NCI-H1436 (cell line): Measurements from ENCODE around the gene GARIN1A.
"Not testable (repeated sequence)": the region's sequence is repeated elsewhere in the genome, so short reads cannot be mapped to it uniquely, and the experiment has no call there.

Experiments used
- DNase-seq: peaks from one replicate; lab custom pipeline; 2025; lab: John Stamatoyannopoulos, UW

Gene GARIN1A

GRCh38 chr7:128671992-128672391, at the start of gene GARIN1A:
TSS of gene GARIN1A (plus strand) at chr7:128672292. CDS start at chr7:128672398, 106 bp downstream.
- no peak for DNase-seq

- DNase-seq, result not testable (repeated sequence)
Measured at GRCh38 chr7:128627124-128627523, 45.0 kb upstream of the GARIN1A start.

GRCh38 chr7:128633915-128634314, 38.2 kb upstream of the GARIN1A start:
- DNase-seq, result not testable (repeated sequence)

- not testable (repeated sequence) for DNase-seq
Measured at GRCh38 chr7:128645206-128645605, 26.9 kb upstream of the GARIN1A start.

- not testable (repeated sequence) for DNase-seq
Measured at GRCh38 chr7:128645844-128646243, 26.2 kb upstream of the GARIN1A start.

- DNase-seq, result not testable (repeated sequence)
Measured at GRCh38 chr7:128646877-128647276, 25.2 kb upstream of the GARIN1A start.

GRCh38 chr7:128651096-128651495, 21.0 kb upstream of the GARIN1A start:
- DNase-seq, result not testable (repeated sequence)

GRCh38 chr7:128652606-128653005, 19.5 kb upstream of the GARIN1A start:
- DNase-seq, result not testable (repeated sequence)

GRCh38 chr7:128653197-128653596, 18.9 kb upstream of the GARIN1A start:
- not testable (repeated sequence) for DNase-seq

- not testable (repeated sequence) for DNase-seq
Measured at GRCh38 chr7:128654080-128654479, 18.0 kb upstream of the GARIN1A start.

- not testable (repeated sequence) for DNase-seq
Measured at GRCh38 chr7:128654501-128654900, 17.6 kb upstream of the GARIN1A start.

- not testable (repeated sequence) for DNase-seq
Measured at GRCh38 chr7:128658428-128658827, 13.7 kb upstream of the GARIN1A start.

- no peak for DNase-seq
Measured at GRCh38 chr7:128660596-128660995, 11.5 kb upstream of the GARIN1A start.

GRCh38 chr7:128661446-128661845, 10.6 kb upstream of the GARIN1A start:
- no peak for DNase-seq

GRCh38 chr7:128662091-128662490, 10.0 kb upstream of the GARIN1A start:
- no peak for DNase-seq

- not testable (repeated sequence) for DNase-seq
Measured at GRCh38 chr7:128663223-128663622, 8.9 kb upstream of the GARIN1A start.

- no peak for DNase-seq
Measured at GRCh38 chr7:128665057-128665456, 7.0 kb upstream of the GARIN1A start.

GRCh38 chr7:128666200-128666599, 5.9 kb upstream of the GARIN1A start:
- DNase-seq, result no peak

- DNase-seq, result no peak
Measured at GRCh38 chr7:128672927-128673517, 930 bp downstream of the GARIN1A start.

- DNase-seq, result no peak
Measured at GRCh38 chr7:128673571-128673970, 1.5 kb downstream of the GARIN1A start.

- DNase-seq, result no peak
Measured at GRCh38 chr7:128676665-128677064, 4.6 kb downstream of the GARIN1A start.

- DNase-seq, result no peak
Measured at GRCh38 chr7:128679920-128680319, 7.8 kb downstream of the GARIN1A start.

GRCh38 chr7:128681794-128682537, 9.9 kb downstream of the GARIN1A start:
- DNase-seq, result no peak
